ENCODE data around the gene CHCHD4.

DNA sequence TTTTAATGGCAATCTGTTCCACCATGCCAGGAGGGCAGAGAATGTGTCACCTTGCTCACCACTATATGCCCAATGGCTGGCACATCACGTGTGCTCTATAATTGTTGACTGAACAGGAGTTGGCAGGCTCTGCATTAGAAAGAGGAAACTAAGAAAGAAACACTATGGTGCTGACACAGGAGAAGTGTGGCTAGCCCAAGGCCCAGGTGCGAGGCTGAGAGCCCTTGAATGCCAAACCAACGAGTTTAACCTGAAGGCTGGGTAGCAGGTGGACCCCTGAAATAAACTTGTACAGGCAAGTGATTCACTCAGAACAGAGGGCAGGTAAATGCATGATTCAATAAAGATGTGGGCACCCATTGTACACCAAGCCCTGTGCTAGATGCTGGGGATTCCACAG is 2.4 kb downstream of the CHCHD4 start:
- TF ChIP-seq LARP7 (IDR thresholded peaks at IDR 0.05): no peak
- no peak for TF ChIP-seq SMC3 (IDR thresholded peaks at IDR 0.05; ENCODE audit: borderline replicate concordance, low read length)
- no peak for TF ChIP-seq ZNF274 (IDR thresholded peaks at IDR 0.05; ENCODE audit: insufficient read depth, insufficient read length)
- TF ChIP-seq, protein P1, sequence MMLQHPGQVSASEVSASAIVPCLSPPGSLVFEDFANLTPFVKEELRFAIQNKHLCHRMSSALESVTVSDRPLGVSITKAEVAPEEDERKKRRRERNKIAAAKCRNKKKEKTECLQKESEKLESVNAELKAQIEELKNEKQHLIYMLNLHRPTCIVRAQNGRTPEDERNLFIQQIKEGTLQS (IDR thresholded peaks at IDR 0.05; ENCODE audit: borderline replicate concordance, extremely low read depth, low read depth, low read length): no peak

Data from GM12878 (cell line).